A549 (cell line): ENCODE data around the gene CCDC169. TPM values are rescaled to one million over a fixed set of nuclear protein-coding genes. Genes with fewer than 3 reads are reported as not detected.

Experiments
- ATAC-seq, 2 experiments: fragments of 200-7000 bp in 1 of 2; fragments of >200 bp in 1 of 2; cut with Nextera tagmentation in 1 of 2; cut with Tn5 transposase in 1 of 2; 3 replicates each; pipeline versions ENCODE4 v1.8.0 to v1.9.1; 2018 to 2020; ENCODE audit warnings: mild to moderate bottlenecking in 1 of 2, moderate library complexity in 1 of 2
- CTCF ChIA-PET: fragments of 300-600 bp; sonication (Branson Sonifier 250); formaldehyde crosslinking; extraction: SDS; loops from one replicate; lab custom pipeline; 2021; ENCODE audit warnings: antibody characterized with exemption, inconsistent platforms; lab: Yijun Ruan, JAX
- POLR2A ChIA-PET: fragments of 350-600 bp; formaldehyde crosslinking; extraction: SDS; loops from one replicate; lab custom pipeline; 2021; ENCODE audit warnings: antibody characterized with exemption, inconsistent platforms; lab: Yijun Ruan, JAX
- DNase-seq, 2 experiments: peaks; one replicate each; pipeline versions ENCODE4 v3.0.0 to v3.0.0-alpha.2; 2011 to 2016; ENCODE audit warnings: low read depth in 1 of 2, low spot score in 1 of 2
- FAIRE-seq: peaks from 2 replicates; lab custom pipeline; 2011; peaks lifted over from hg19 to GRCh38; lab: Jason Lieb, UNC
- H3K27ac ChIP-seq, 2 experiments: fragments of >200 bp; sonication (Bioruptor Twin); formaldehyde crosslinking; 3 replicates each; pipeline ENCODE4 v1.5.1; 2016 to 2017
- H3K4me1 ChIP-seq: fragments of >200 bp; sonication (Bioruptor Twin); formaldehyde crosslinking; 3 replicates; pipeline ENCODE4 v1.6.1; 2016
- H3K4me2 ChIP-seq: fragments of >200 bp; sonication (Bioruptor Twin); formaldehyde crosslinking; 3 replicates; pipeline ENCODE4 v1.6.1; 2016
- H3K4me3 ChIP-seq: fragments of >200 bp; sonication (Bioruptor Twin); formaldehyde crosslinking; 3 replicates; pipeline ENCODE4 v1.5.1; 2016
- H3K9me3 ChIP-seq: fragments of >200 bp; sonication (Bioruptor Twin); formaldehyde crosslinking; 3 replicates; pipeline ENCODE4 v1.6.1; 2016
- BHLHE40 ChIP-seq: IDR thresholded peaks from 2 replicates; pipeline ENCODE4 v1.6.1; 2012; ENCODE audit warnings: low read depth, low read length, inconsistent platforms
- CBX2 ChIP-seq: fragments of 200-600 bp; sonication (generic); IDR thresholded peaks from 2 replicates; pipeline ENCODE4 v1.6.1; 2016; ENCODE audit warnings: low read depth, mild to moderate bottlenecking, borderline replicate concordance
- CHD2 ChIP-seq: fragments of 150-350 bp; IDR thresholded peaks from 2 replicates; pipeline ENCODE4 v1.6.1; 2014; ENCODE audit warnings: low read length; ENCODE audit not compliant: partially characterized antibody
- CHD4 ChIP-seq: fragments of 200-600 bp; sonication (generic); IDR thresholded peaks from 2 replicates; pipeline ENCODE4 v1.6.1; 2016; ENCODE audit warnings: antibody characterized with exemption, mild to moderate bottlenecking, borderline replicate concordance
- ESRRA ChIP-seq: fragments of 150-350 bp; IDR thresholded peaks from 2 replicates; pipeline ENCODE4 v1.6.1; 2014; ENCODE audit warnings: mild to moderate bottlenecking, low read length, borderline replicate concordance
- FOSB ChIP-seq: fragments of 250-450 bp; sonication (Bioruptor Pico); IDR thresholded peaks from 2 replicates; pipeline ENCODE4 v1.5.0; 2020; ENCODE audit warnings: mild to moderate bottlenecking, moderate library complexity
- FOSL2 ChIP-seq, 2 experiments: fragments of 450-650 bp in 1 of 2; fragments of >200 bp in 1 of 2; sonication (Bioruptor Twin) in 1 of 2; formaldehyde crosslinking; IDR thresholded peaks; 2 replicates each; pipeline versions ENCODE4 v1.5.0 to v1.6.1; 2016 to 2020; ENCODE audit warnings: mild to moderate bottlenecking in 1 of 2, moderate library complexity in 1 of 2
- GATA3 ChIP-seq: IDR thresholded peaks from 2 replicates; pipeline ENCODE4 v1.6.1; 2012; ENCODE audit warnings: borderline replicate concordance
- HOXA7 ChIP-seq: fragments of 250-450 bp; sonication (Bioruptor Pico); IDR thresholded peaks from 2 replicates; pipeline ENCODE4 v1.5.0; 2020; ENCODE audit warnings: mild to moderate bottlenecking, moderate library complexity
- HOXB13 ChIP-seq: fragments of 250-450 bp; sonication (Bioruptor Pico); IDR thresholded peaks from 2 replicates; pipeline ENCODE4 v1.5.0; 2020; ENCODE audit warnings: low read depth, mild to moderate bottlenecking, moderate library complexity
- JUN ChIP-seq, 2 experiments: fragments of >200 bp; sonication (Bioruptor Twin); formaldehyde crosslinking; IDR thresholded peaks; 2 replicates in 1 of 2; 3 replicates in 1 of 2; pipeline ENCODE4 v1.6.1; 2016 to 2017
- KDM1A ChIP-seq: fragments of 200-600 bp; sonication (generic); IDR thresholded peaks from 2 replicates; pipeline ENCODE4 v1.6.1; 2016; ENCODE audit warnings: low read depth, mild to moderate bottlenecking
- KDM5A ChIP-seq: fragments of 200-600 bp; sonication (generic); IDR thresholded peaks from 2 replicates; pipeline ENCODE4 v1.6.1; 2016; ENCODE audit warnings: antibody characterized with exemption, mild to moderate bottlenecking
- NFE2L2 ChIP-seq: fragments of 150-350 bp; conservative IDR thresholded peaks from 2 replicates; pipeline ENCODE4 v1.6.1; 2014; ENCODE audit warnings: low read length
- NR3C1 ChIP-seq: fragments of >200 bp; sonication (Bioruptor Twin); formaldehyde crosslinking; IDR thresholded peaks from 3 replicates; pipeline ENCODE4 v1.6.1; 2017
- PHF8 ChIP-seq: fragments of 200-600 bp; sonication (generic); IDR thresholded peaks from 2 replicates; pipeline ENCODE4 v1.6.1; 2016; ENCODE audit warnings: low read depth, mild to moderate bottlenecking, antibody characterized with exemption, moderate library complexity, borderline replicate concordance
- POLR2A ChIP-seq: IDR thresholded peaks from 2 replicates; pipeline ENCODE4 v1.6.1; 2012; ENCODE audit warnings: mild to moderate bottlenecking, low read length
- POLR2AphosphoS2 ChIP-seq: conservative IDR thresholded peaks from 2 replicates; pipeline ENCODE4 v1.6.1; 2012; ENCODE audit warnings: low read length, improper control_type of control experiment, inconsistent platforms
- RARB ChIP-seq: fragments of 250-450 bp; sonication (Bioruptor Pico); IDR thresholded peaks from 2 replicates; pipeline ENCODE4 v1.8.0; 2021; ENCODE audit warnings: mild to moderate bottlenecking, moderate library complexity
- RCOR1 ChIP-seq: fragments of 150-350 bp; IDR thresholded peaks from 2 replicates; pipeline ENCODE4 v1.6.1; 2014; ENCODE audit warnings: antibody characterized with exemption, low read length, low read depth
- RFX5 ChIP-seq: fragments of 450-650 bp; IDR thresholded peaks from 2 replicates; pipeline ENCODE4 v1.7.1; 2014; ENCODE audit warnings: antibody characterized with exemption, mild to moderate bottlenecking, moderate library complexity
- RNF2 ChIP-seq: fragments of 200-600 bp; sonication (generic); IDR thresholded peaks from 2 replicates; pipeline ENCODE4 v1.6.1; 2016; ENCODE audit warnings: low read depth, mild to moderate bottlenecking, antibody characterized with exemption, moderate library complexity, borderline replicate concordance
- SMC3 ChIP-seq: fragments of >200 bp; sonication (Bioruptor Twin); formaldehyde crosslinking; IDR thresholded peaks from 3 replicates; pipeline ENCODE4 v1.6.1; 2018; ENCODE audit warnings: inconsistent platforms
- ZC3H11A ChIP-seq: fragments of 450-650 bp; IDR thresholded peaks from 2 replicates; pipeline ENCODE4 v1.6.1; 2014; ENCODE audit warnings: antibody characterized with exemption, mild to moderate bottlenecking
- ZNF302 ChIP-seq: fragments of 250-450 bp; sonication (Bioruptor Pico); IDR thresholded peaks from 2 replicates; pipeline ENCODE4 v1.9.0; 2021; ENCODE audit warnings: inconsistent platforms, mild to moderate bottlenecking, moderate library complexity
- WGBS: methylation state at CpG from one replicate; pipeline ENCODE4 v1.1.6; 2017; ENCODE audit errors: missing lambda C conversion rate; 5-methylcytosine and 5-hydroxymethylcytosine counted together
- polyA minus RNA-seq: library from RNA; depleted of rRNA, polyadenylated mRNA; stranded (reverse); fragments of >200 nt; gene quantifications from 2 replicates; pipeline ENCODE4 v1.2.3, GENCODE V29; 2011; rRNA and poly(A)+ RNA removed
- polyA plus RNA-seq, 4 experiments: library from polyadenylated mRNA; depleted of rRNA in 3 of 4; stranded (reverse); fragments of >200 nt; fragmentation: RNase III in 1 of 4; extraction: RNeasy Plus Mini Kit Qiagen cat#74134 plus additional on column Dnase treatment in 1 of 4; gene quantifications; 2 replicates in 3 of 4; 3 replicates in 1 of 4; pipeline ENCODE4 v1.2.3, GENCODE V29; 2011 to 2017
- TF ChIP-seq, protein P1 (sequence below): IDR thresholded peaks from 2 replicates; pipeline ENCODE4 v1.6.1; 2012
- TF ChIP-seq, protein P2 (sequence below): IDR thresholded peaks from 2 replicates; pipeline ENCODE4 v1.6.1; 2012; ENCODE audit warnings: low read depth, borderline replicate concordance
- TF ChIP-seq, protein P3 (sequence below): fragments of 450-650 bp; IDR thresholded peaks from 2 replicates; pipeline ENCODE4 v1.6.1; 2014; ENCODE audit warnings: antibody characterized with exemption
- TF ChIP-seq, protein P4 (sequence below): fragments of >200 bp; sonication (Bioruptor Twin); formaldehyde crosslinking; IDR thresholded peaks from 2 replicates; pipeline ENCODE4 v1.6.1; 2016
- TF ChIP-seq, protein P5 (sequence below): fragments of >200 bp; sonication (Bioruptor Twin); formaldehyde crosslinking; IDR thresholded peaks from 3 replicates; pipeline ENCODE4 v1.5.1; 2016

The CCDC169 gene
- 1.4 and 2.0 TPM in 2 replicates for polyA plus RNA-seq (2011; rRNA removed)
- polyA plus RNA-seq (2012; cell fraction: cytosol; rRNA removed): 0.22 and 0.29 TPM in 2 replicates
- 0.08 TPM in 1 of 2 replicates, not detected in the other for polyA plus RNA-seq (2012; cell fraction: nucleus; rRNA removed)
- 1.0 to 1.7 TPM (median 1.3 TPM) in 3 replicates for polyA plus RNA-seq (2017; fragmentation: RNase III; extraction: RNeasy Plus Mini Kit Qiagen cat#74134 plus additional on column Dnase treatment)
- polyA minus RNA-seq: 0.50 and 0.68 TPM in 2 replicates

DNA sequence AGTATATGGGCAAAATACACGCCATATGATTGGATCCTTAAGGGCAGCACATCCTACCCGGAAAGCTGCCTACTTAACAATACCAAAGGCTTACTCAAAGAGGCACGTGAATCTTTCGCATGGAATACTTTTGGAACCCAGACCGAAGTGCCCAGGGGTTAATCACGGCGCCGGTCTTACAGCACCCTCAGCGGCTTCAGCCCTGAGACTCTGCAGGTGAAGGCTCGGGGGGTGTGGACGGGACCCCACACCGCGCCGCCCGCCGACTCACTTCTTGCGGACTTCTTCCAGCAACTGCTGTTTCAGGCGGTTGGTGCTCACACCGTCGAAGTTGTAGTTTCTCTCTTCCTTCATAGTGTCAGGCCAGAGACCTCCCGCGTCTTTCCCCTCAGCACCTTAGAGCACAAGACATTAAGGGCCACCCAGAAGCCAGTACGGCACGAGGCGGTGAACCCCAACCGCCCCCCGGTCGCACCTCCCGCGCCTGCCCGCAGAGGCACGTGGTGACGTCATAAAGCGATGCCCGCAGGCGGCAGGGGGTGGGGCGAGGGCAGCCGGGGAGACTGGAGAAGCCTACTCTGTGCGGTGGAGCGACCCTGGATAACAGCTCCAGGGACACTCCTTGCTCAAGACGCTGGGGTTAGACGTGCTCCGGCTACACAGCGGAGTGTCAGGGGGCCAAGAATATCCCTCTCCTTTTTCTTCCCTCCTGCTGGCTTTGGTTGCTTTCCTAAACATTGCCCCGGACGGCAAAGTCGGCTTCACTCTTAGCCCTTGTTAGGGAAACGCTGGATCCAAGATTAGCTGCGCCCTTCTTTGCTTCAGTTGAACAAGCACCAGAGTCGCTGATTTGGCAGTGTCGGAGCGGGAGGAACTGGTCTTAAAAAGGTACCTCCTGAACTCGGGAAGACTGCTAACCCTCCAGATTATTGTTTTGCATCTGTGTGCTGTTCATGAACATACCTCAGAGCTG is at the start of gene CCDC169:
TSS of gene CCDC169 (minus strand) at position 449 of the 973 bp plus-strand sequence. CDS start at position 354, 95 bp downstream.
- H3K9me3 ChIP-seq: no peaks in the 10 kb centered on the region
- POLR2A ChIA-PET: no interaction called here
- 0 out of 3 replicates have a peak, but pooled peaks cover 4% of the 10 kb centered on the region for H3K4me1 ChIP-seq
- no peak for FAIRE-seq
- peak within 1 kb of the TSS; percentile 62 for H3K4me3 ChIP-seq
- H3K4me2 ChIP-seq: peak within 1 kb of the TSS; percentile 86
- TF ChIP-seq POLR2AphosphoS2: no peak
- no peak for TF ChIP-seq RNF2
- TF ChIP-seq FOSL2 (IDR thresholded peaks at IDR 0.05): no peak
- TF ChIP-seq FOSL2 (CRISPR knock-in tag; IDR thresholded peaks at IDR 0.05): peak; percentile 19; the same call in 1 of the 2 replicates
- TF ChIP-seq, protein P1, sequence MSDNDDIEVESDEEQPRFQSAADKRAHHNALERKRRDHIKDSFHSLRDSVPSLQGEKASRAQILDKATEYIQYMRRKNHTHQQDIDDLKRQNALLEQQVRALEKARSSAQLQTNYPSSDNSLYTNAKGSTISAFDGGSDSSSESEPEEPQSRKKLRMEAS: peak; percentile 78
- TF ChIP-seq PHF8: no peak
- no peak for TF ChIP-seq CBX2
- TF ChIP-seq ZNF302: no peak
- TF ChIP-seq ESRRA: no peak
- no peak for TF ChIP-seq KDM5A
- TF ChIP-seq POLR2A: peak; percentile 37; the same call in 1 of the 2 replicates
- TF ChIP-seq HOXA7: no peak
- no peak for TF ChIP-seq CHD4
- TF ChIP-seq JUN (IDR thresholded peaks at IDR 0.05): peak in 1 of 2 experiments; percentile 37; a peak in 1 of 5 replicates
- TF ChIP-seq, protein P2, sequence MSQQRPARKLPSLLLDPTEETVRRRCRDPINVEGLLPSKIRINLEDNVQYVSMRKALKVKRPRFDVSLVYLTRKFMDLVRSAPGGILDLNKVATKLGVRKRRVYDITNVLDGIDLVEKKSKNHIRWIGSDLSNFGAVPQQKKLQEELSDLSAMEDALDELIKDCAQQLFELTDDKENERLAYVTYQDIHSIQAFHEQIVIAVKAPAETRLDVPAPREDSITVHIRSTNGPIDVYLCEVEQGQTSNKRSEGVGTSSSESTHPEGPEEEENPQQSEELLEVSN: peak; percentile 88
- no peak for TF ChIP-seq NR3C1
- TF ChIP-seq HOXB13 (CRISPR knock-in tag): no peak
- TF ChIP-seq FOSB: no peak
- no peak for TF ChIP-seq RCOR1
- no peak for TF ChIP-seq KDM1A
- no peak for TF ChIP-seq ZC3H11A
- TF ChIP-seq, all 56 proteins: peak for 5
- CTCF ChIA-PET: interaction anchor here (0.6 to 1.0 kb wide), 3 partner anchors 13 to 506 kb away, joined by 3 read pairs; no protein-coding TSS in a partner anchor
- DNase-seq: peak; percentile 32 to 42
- 12% methylated on average over 19 of the region's 53 CpGs for WGBS
- peak; percentile 85 to 89 for ATAC-seq
- H3K27ac ChIP-seq: peak within 1 kb of the TSS; percentile 71 to 87

DNA sequence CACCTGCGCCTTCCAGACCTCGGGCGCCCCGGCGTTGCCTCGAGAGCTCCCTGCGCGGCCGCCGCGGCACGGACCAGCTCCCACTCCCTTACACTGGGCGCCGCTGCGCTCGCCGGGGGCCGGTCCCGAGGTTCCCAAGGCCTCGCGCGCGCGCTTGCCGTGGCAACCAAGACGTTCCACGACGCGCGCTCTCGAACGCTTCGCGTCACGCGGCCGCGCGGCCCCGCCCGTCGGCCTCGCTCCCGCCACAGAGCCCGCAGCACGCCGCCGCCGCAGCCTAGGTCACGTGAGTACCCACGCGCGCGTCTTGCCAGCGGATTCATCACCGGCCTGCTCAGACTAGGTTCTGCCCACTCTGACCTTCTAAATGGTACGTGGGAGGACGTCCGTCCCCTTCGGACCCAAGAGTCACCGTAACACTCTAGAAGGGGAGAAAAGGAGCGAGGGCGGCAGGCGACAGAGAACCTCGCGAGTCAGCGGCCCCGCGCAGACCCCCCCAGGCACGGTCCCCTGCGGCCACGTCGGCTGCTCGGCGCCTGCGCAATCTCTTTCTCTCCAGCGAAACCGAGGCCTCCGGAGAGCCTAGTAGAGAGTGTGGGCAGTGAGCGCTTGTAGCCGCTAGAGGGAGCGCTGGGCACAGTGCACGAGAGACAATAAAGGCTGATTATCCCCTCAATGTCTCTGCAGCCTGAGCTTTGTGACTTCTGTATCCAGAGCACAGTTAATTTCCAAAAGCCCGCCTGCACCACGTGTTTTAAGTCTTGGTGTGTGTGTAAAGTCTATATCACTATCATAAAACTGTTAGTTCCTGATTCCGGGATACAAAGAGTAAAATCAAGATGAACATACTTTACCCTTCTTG is 48.8 kb upstream of the CCDC169 start, which contains the start of gene SPART:
TSS of gene SPART (minus strand) at position 173 of the 862 bp plus-strand sequence. CDS start 10,564 bp downstream, outside the sequence.
- ATAC-seq (peak; percentile 86 to 95), DNase-seq (peak; percentile 66 to 83), FAIRE-seq (no peak)
- peaks cover 20% of the 10 kb centered on the region for H3K4me1 ChIP-seq
- ChIA-PET POLR2A (no interaction called here), CTCF (interaction anchor here (0.6 to 2.1 kb wide), 15 partner anchors 9 to 74 kb away, joined by 3 to 11 read pairs (median 4); no protein-coding TSS in a partner anchor)
- no peaks in the 10 kb centered on the region for H3K9me3 ChIP-seq
- peak within 1 kb of the TSS; percentile 85 for H3K4me3 ChIP-seq
- H3K27ac ChIP-seq: peak within 1 kb of the TSS; percentile 97
- peak within 1 kb of the TSS; percentile 97 for H3K4me2 ChIP-seq
- WGBS: 4% methylated on average over 5 of the region's 86 CpGs
- TF ChIP-seq HOXB13 (CRISPR knock-in tag) (no peak), CHD4 (no peak), NFE2L2 (no peak), RCOR1 (no peak), SMC3 (peak; percentile 41; the same call in 2 of the 3 replicates), CBX2 (no peak), BHLHE40 (no peak), JUN (IDR thresholded peaks at IDR 0.05) (peak; percentile 17 to 33; a peak in 1 of 5 replicates), GATA3 (no peak), RFX5 (no peak), RARB (CRISPR knock-in tag) (no peak), ZNF302 (no peak), KDM5A (no peak), CHD2 (no peak), FOSL2 (IDR thresholded peaks at IDR 0.05) (no peak), FOSL2 (CRISPR knock-in tag; IDR thresholded peaks at IDR 0.05) (no peak)
- TF ChIP-seq, protein P3, sequence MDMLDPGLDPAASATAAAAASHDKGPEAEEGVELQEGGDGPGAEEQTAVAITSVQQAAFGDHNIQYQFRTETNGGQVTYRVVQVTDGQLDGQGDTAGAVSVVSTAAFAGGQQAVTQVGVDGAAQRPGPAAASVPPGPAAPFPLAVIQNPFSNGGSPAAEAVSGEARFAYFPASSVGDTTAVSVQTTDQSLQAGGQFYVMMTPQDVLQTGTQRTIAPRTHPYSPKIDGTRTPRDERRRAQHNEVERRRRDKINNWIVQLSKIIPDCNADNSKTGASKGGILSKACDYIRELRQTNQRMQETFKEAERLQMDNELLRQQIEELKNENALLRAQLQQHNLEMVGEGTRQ: peak; percentile 57
- TF ChIP-seq, protein P4, sequence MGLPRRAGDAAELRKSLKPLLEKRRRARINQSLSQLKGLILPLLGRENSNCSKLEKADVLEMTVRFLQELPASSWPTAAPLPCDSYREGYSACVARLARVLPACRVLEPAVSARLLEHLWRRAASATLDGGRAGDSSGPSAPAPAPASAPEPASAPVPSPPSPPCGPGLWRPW: no peak
- TF ChIP-seq, protein P5, sequence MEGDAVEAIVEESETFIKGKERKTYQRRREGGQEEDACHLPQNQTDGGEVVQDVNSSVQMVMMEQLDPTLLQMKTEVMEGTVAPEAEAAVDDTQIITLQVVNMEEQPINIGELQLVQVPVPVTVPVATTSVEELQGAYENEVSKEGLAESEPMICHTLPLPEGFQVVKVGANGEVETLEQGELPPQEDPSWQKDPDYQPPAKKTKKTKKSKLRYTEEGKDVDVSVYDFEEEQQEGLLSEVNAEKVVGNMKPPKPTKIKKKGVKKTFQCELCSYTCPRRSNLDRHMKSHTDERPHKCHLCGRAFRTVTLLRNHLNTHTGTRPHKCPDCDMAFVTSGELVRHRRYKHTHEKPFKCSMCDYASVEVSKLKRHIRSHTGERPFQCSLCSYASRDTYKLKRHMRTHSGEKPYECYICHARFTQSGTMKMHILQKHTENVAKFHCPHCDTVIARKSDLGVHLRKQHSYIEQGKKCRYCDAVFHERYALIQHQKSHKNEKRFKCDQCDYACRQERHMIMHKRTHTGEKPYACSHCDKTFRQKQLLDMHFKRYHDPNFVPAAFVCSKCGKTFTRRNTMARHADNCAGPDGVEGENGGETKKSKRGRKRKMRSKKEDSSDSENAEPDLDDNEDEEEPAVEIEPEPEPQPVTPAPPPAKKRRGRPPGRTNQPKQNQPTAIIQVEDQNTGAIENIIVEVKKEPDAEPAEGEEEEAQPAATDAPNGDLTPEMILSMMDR: peak; percentile 70
